Vagina (tissue), 2 donors: ENCODE measurements around the gene CIBAR2.

ENCODE experiments used
- CTCF ChIP-seq, 3 experiments: fragments of 450-650 bp in 2 of 3; fragments of 200-600 bp in 1 of 3; sonication (generic) in 1 of 3; IDR thresholded peaks; one replicate each; pipeline ENCODE4 v1.5.1; 2017 to 2019; ENCODE audit warnings: antibody characterized with exemption in 3 of 3, mild to moderate bottlenecking in 2 of 3, moderate library complexity in 2 of 3
- POLR2A ChIP-seq, 2 donors: fragments of 450-650 bp; IDR thresholded peaks; one replicate each; pipeline ENCODE4 v1.6.1; 2017; ENCODE audit warnings: antibody characterized with exemption in 2 of 2, mild to moderate bottlenecking in 2 of 2, moderate library complexity in 2 of 2

GRCh38 chr16:85144026-85144915 is 32.0 kb upstream of the CIBAR2 start:
- TF ChIP-seq POLR2A (IDR thresholded peaks at IDR 0.05) (no peak), CTCF (IDR thresholded peaks at IDR 0.05) (no peak)
